ENCODE data around the gene TRAF3IP1. TPM values are rescaled to one million over a fixed set of nuclear protein-coding genes. Genes with fewer than 3 reads are reported as not detected.

TRAF3IP1 gene
- total and polyA plus RNA-seq, 2 of the 13 experiments (the other 11 are each of a cell fraction or from before 2014, with no cell fraction given): 4.1 to 12.9 TPM

- TF ChIP-seq THYN1 (CRISPR knock-in tag; IDR thresholded peaks at IDR 0.05; ENCODE audit: borderline replicate concordance, low read depth) (no peak), ZHX2 (IDR thresholded peaks at IDR 0.05; ENCODE audit: low read depth) (0 out of 2 replicates have a peak, but pooled peaks have one; percentile 49), ZHX2 (CRISPR knock-in tag; IDR thresholded peaks at IDR 0.05; ENCODE audit: borderline replicate concordance) (no peak), CEBPZ (IDR thresholded peaks at IDR 0.05; ENCODE audit: low read length) (no peak), NR3C1 (CRISPR knock-in tag; IDR thresholded peaks at IDR 0.05) (no peak), ZNF441 (CRISPR knock-in tag; IDR thresholded peaks at IDR 0.05; ENCODE audit: borderline replicate concordance) (peak; percentile 48; the same call in 1 of the 2 replicates), PCBP1 (IDR thresholded peaks at IDR 0.05; ENCODE audit: borderline replicate concordance, low read depth, low read length) (no peak), NCOA5 (CRISPR knock-in tag; IDR thresholded peaks at IDR 0.05) (no peak), BCL6 (CRISPR knock-in tag; IDR thresholded peaks at IDR 0.05) (peak; percentile 68), ZNF75D (CRISPR knock-in tag; IDR thresholded peaks at IDR 0.05; ENCODE audit: borderline replicate concordance) (no peak), MED13 (CRISPR knock-in tag; IDR thresholded peaks at IDR 0.05) (no peak), ZNF446 (CRISPR knock-in tag; IDR thresholded peaks at IDR 0.05) (no peak), SRSF9 (IDR thresholded peaks at IDR 0.05; ENCODE audit: borderline replicate concordance, insufficient read depth, low read depth, low read length, poor library complexity, severe bottlenecking) (no peak), CEBPB (IDR thresholded peaks at IDR 0.05; ENCODE audit: borderline replicate concordance, low read depth, low read length) (peak; percentile 95), ESRRA (CRISPR knock-in tag; IDR thresholded peaks at IDR 0.05; ENCODE audit: low read depth) (no peak), POLR2AphosphoS5 (IDR thresholded peaks at IDR 0.05; ENCODE audit: low read depth, low read length) (no peak), PAXIP1 (CRISPR knock-in tag; conservative IDR thresholded peaks at IDR 0.05) (peak; percentile 84), ZNF792 (CRISPR knock-in tag; IDR thresholded peaks at IDR 0.05) (peak; percentile 78; the same call in 1 of the 2 replicates)
These were observed 34.6 kb upstream of the TRAF3IP1 start (continued) for GRCh38 chr2:238285653-238286082.
